Mesenchymal stem cell (in vitro differentiated cells and primary cell): ENCODE results near the gene APCDD1L.

Source experiments
- DNase-seq: peaks from one replicate; pipeline ENCODE4 v3.0.0-alpha.2; 2013
- H2AFZ ChIP-seq: one replicate; pipeline ENCODE4 v1.6.1; 2013; ENCODE audit warnings: low read depth, mild to moderate bottlenecking, control low read depth, inconsistent platforms, low read length, moderate library complexity
- H2AK5ac ChIP-seq: 2 replicates; pipeline ENCODE4 v1.6.1; 2013; ENCODE audit warnings: low read length, moderate library complexity, mild to moderate bottlenecking, inconsistent platforms; ENCODE audit not compliant: severe bottlenecking
- H2BK120ac ChIP-seq: one replicate; pipeline ENCODE4 v1.6.1; 2013; ENCODE audit warnings: low read depth, mild to moderate bottlenecking, inconsistent platforms, low read length, moderate library complexity
- H2BK12ac ChIP-seq, 2 experiments: one replicate each; pipeline ENCODE4 v1.6.1; 2013; ENCODE audit warnings: inconsistent platforms in 2 of 2, low read length in 2 of 2, mild to moderate bottlenecking in 2 of 2, moderate library complexity in 2 of 2, control low read depth in 1 of 2
- H2BK15ac ChIP-seq: one replicate; pipeline ENCODE4 v1.6.1; 2013; ENCODE audit warnings: mild to moderate bottlenecking, low read depth, inconsistent platforms; ENCODE audit not compliant: poor library complexity, severe bottlenecking
- H2BK5ac ChIP-seq: 2 replicates; pipeline ENCODE4 v1.6.1; 2013; ENCODE audit warnings: low read depth, mild to moderate bottlenecking, low read length, control low read depth, inconsistent platforms; ENCODE audit not compliant: poor library complexity, severe bottlenecking
- H3K14ac ChIP-seq, 2 experiments: one replicate each; pipeline ENCODE4 v1.6.1; 2013; ENCODE audit warnings: inconsistent platforms in 2 of 2, low read length in 2 of 2, control low read depth in 1 of 2, mild to moderate bottlenecking in 1 of 2, moderate library complexity in 1 of 2
- H3K18ac ChIP-seq, 2 experiments: one replicate each; pipeline ENCODE4 v1.6.1; 2013; ENCODE audit warnings: inconsistent platforms in 2 of 2, low read length in 2 of 2, control low read depth in 1 of 2, low read depth in 1 of 2, mild to moderate bottlenecking in 1 of 2
- H3K23ac ChIP-seq, 2 experiments: one replicate each; pipeline ENCODE4 v1.6.1; 2013; ENCODE audit warnings: inconsistent platforms in 2 of 2, low read length in 2 of 2, mild to moderate bottlenecking in 2 of 2, moderate library complexity in 2 of 2, control low read depth in 1 of 2
- H3K27ac ChIP-seq: 2 replicates; pipeline ENCODE4 v1.5.1; 2013; ENCODE audit warnings: mild to moderate bottlenecking, moderate library complexity, low read length, control low read depth, inconsistent platforms; ENCODE audit not compliant: poor library complexity, severe bottlenecking
- H3K27me3 ChIP-seq, 2 experiments: 2 replicates each; pipeline versions ENCODE4 v1.6.1 to v1.7.0; 2013; ENCODE audit warnings: low read length in 2 of 2, mild to moderate bottlenecking in 2 of 2, moderate library complexity in 2 of 2, control low read depth in 1 of 2, inconsistent platforms in 1 of 2; ENCODE audit not compliant: control insufficient read depth in 1 of 2, insufficient read depth in 1 of 2
- H3K36me3 ChIP-seq, 2 experiments: 2 replicates each; pipeline versions ENCODE4 v1.6.1 to v1.7.0; 2013; ENCODE audit warnings: low read length in 2 of 2, control low read depth in 1 of 2, inconsistent platforms in 1 of 2, low read depth in 1 of 2, mild to moderate bottlenecking in 1 of 2; ENCODE audit not compliant: insufficient read depth in 2 of 2, control insufficient read depth in 1 of 2
- H3K4ac ChIP-seq, 2 experiments: one replicate each; pipeline ENCODE4 v1.6.1; 2013; ENCODE audit warnings: inconsistent platforms in 2 of 2, low read length in 2 of 2, mild to moderate bottlenecking in 2 of 2, moderate library complexity in 2 of 2, control low read depth in 1 of 2, low read depth in 1 of 2
- H3K4me1 ChIP-seq: 2 replicates; pipeline ENCODE4 v1.6.1; 2013; ENCODE audit warnings: low read depth, low read length, control low read depth; ENCODE audit not compliant: control insufficient read depth, insufficient read depth
- H3K4me2 ChIP-seq: 2 replicates; pipeline ENCODE4 v1.6.1; 2013; ENCODE audit warnings: low read length, mild to moderate bottlenecking, inconsistent platforms; ENCODE audit not compliant: poor library complexity, severe bottlenecking
- H3K4me3 ChIP-seq, 2 experiments: 2 replicates each; pipeline versions ENCODE4 v1.5.1 to v1.7.0; 2013; ENCODE audit warnings: low read length in 2 of 2, mild to moderate bottlenecking in 2 of 2, control low read depth in 1 of 2, low read depth in 1 of 2; ENCODE audit not compliant: insufficient read depth in 1 of 2
- H3K79me1 ChIP-seq: replicated peaks from 2 replicates; pipeline ENCODE4 v1.6.1; 2013; ENCODE audit warnings: mild to moderate bottlenecking, control low read depth, low read length, inconsistent platforms; ENCODE audit not compliant: poor library complexity, severe bottlenecking
- H3K9ac ChIP-seq: 2 replicates; pipeline ENCODE4 v1.7.0; 2013; ENCODE audit warnings: mild to moderate bottlenecking, low read length, moderate library complexity
- H3K9me3 ChIP-seq: 2 replicates; pipeline ENCODE4 v1.7.0; 2013; ENCODE audit warnings: mild to moderate bottlenecking, low read length; ENCODE audit not compliant: control insufficient read depth
- H4K8ac ChIP-seq: one replicate; pipeline ENCODE4 v1.6.1; 2013; ENCODE audit warnings: inconsistent platforms, mild to moderate bottlenecking, low read length, moderate library complexity
- H4K91ac ChIP-seq: one replicate; pipeline ENCODE4 v1.6.1; 2013; ENCODE audit warnings: mild to moderate bottlenecking, low read length, inconsistent platforms
- WGBS: methylation state at CpG from one replicate; pipeline ENCODE4 v1.1.7; 2013; ENCODE audit warnings: mixed read lengths; 5-methylcytosine and 5-hydroxymethylcytosine counted together

APCDD1L gene

DNA sequence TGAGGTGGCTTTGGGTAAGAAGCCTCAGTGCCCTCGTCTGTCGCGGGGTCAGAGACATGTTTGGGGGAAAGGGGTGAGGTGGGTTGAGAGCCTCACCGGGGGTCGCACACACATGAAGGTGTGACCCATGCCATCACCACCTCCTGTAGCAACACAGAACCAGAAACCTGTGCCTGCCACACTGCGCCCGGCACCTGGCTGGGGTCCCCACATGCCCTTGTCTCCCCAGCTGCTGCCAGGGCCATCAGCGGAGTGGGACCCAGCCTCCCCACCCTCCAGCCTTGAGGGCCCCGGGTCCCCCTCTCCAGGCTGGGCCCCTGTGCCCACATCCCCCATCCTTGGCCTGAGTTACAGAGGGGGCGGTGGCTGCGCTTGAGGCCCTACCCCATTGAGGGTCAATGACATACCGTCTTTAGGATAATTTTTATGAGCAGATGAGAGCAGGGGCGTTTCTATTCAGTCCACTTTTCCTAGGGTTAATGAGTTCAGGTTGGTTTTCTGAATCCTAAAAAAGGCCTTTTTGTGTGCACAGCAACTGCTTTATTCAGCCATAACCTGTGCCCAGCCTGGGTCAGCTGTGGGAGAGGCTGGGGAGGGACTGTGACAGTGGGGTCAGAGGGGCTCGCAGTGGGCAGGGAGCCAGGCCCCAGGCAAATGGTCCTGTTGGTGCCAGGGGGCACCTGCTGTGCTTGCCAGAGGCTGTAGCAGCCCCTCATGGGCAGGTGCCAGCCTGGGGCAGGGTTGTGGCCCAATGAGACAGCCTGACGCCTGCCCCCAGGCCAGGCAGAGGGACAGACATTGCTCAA, 19.4 kb downstream of the APCDD1L start:
- H3K4ac ChIP-seq = no peak overlapping the region
- peaks cover 3% of the 10 kb centered on the region for H3K4me1 ChIP-seq
- H4K91ac ChIP-seq = no peak overlapping the region
- H3K4me2 ChIP-seq = no peak overlapping the region
- H2BK120ac ChIP-seq = no peak overlapping the region
- peak overlapping the region; percentile 21 for H4K8ac ChIP-seq
- H3K79me1 ChIP-seq = no peaks in the 10 kb centered on the region
- no peaks in the 10 kb centered on the region for H3K9me3 ChIP-seq
- H3K27ac ChIP-seq = no peak overlapping the region
- no peak overlapping the region for H3K23ac ChIP-seq
- H3K9ac ChIP-seq = no peak overlapping the region
- H2AFZ ChIP-seq = no peak overlapping the region
- WGBS = 88% methylated on average over 11 of the region's 15 CpGs
- no peak overlapping the region for H3K14ac ChIP-seq
- H2AK5ac ChIP-seq = no peak overlapping the region
- H2BK15ac ChIP-seq = no peak overlapping the region
- DNase-seq = no peak
- H2BK12ac ChIP-seq = no peak overlapping the region
- H3K18ac ChIP-seq = no peak overlapping the region
- H3K36me3 ChIP-seq = peaks cover 0 to 3% of the 10 kb centered on the region in 2 experiments
- H2BK5ac ChIP-seq = no peak overlapping the region
- peaks cover 0 to 11% of the 10 kb centered on the region in 2 experiments for H3K27me3 ChIP-seq
- H3K4me3 ChIP-seq = no peak overlapping the region

- Histone ChIP-seq H2BK12ac (no peak overlapping the region), H2BK5ac (no peak overlapping the region), H3K4me3 (no peak overlapping the region), H3K18ac (no peak overlapping the region), H3K79me1 (no peaks in the 10 kb centered on the region), H3K4ac (no peak overlapping the region), H3K27ac (no peak overlapping the region), H3K9ac (no peak overlapping the region), H2BK15ac (no peak overlapping the region), H3K36me3 (peaks cover 0 to 3% of the 10 kb centered on the region in 2 experiments), H3K9me3 (peaks cover 6% of the 10 kb centered on the region), H3K14ac (no peak overlapping the region), H2AK5ac (no peak overlapping the region), H3K23ac (no peak overlapping the region), H2AFZ (no peak overlapping the region), H3K4me2 (no peak overlapping the region), H2BK120ac (no peak overlapping the region), H3K4me1 (peaks cover 3% of the 10 kb centered on the region), H4K91ac (no peak overlapping the region), H4K8ac (no peak overlapping the region), H3K27me3 (peaks cover 0 to 11% of the 10 kb centered on the region in 2 experiments)
- WGBS = 72% methylated on average over 13 of the region's 13 CpGs
- DNase-seq = no peak
Measured at GRCh38 chr20:58494923-58495622, 20.1 kb downstream of the APCDD1L start.

- Histone ChIP-seq H2AFZ (no peak overlapping the region), H3K9ac (no peak overlapping the region), H3K4me1 (peaks cover 3% of the 10 kb centered on the region), H3K4me2 (no peak overlapping the region), H3K79me1 (no peaks in the 10 kb centered on the region), H3K9me3 (peaks cover 15% of the 10 kb centered on the region), H3K23ac (no peak overlapping the region), H3K18ac (no peak overlapping the region), H3K27me3 (no peaks in the 10 kb centered on the region), H4K8ac (no peak overlapping the region), H2BK12ac (no peak overlapping the region), H2BK120ac (no peak overlapping the region), H4K91ac (no peak overlapping the region), H2AK5ac (no peak overlapping the region), H3K36me3 (no peaks in the 10 kb centered on the region), H3K27ac (no peak overlapping the region), H3K4me3 (no peak overlapping the region), H2BK5ac (no peak overlapping the region), H2BK15ac (no peak overlapping the region), H3K14ac (peak overlapping the region in 1 of 2 experiments; percentile 46), H3K4ac (no peak overlapping the region)
- 81% methylated on average over 4 of the region's 4 CpGs for WGBS
- no peak for DNase-seq
Measured at GRCh38 chr20:58492795-58493524, 22.2 kb downstream of the APCDD1L start.
